Measurements from ENCODE around the gene GPR61. TPM values are rescaled to one million over a fixed set of nuclear protein-coding genes. Genes with fewer than 3 reads are reported as not detected.

The GPR61 gene
- polyA plus RNA-seq, 1 donor (not counting 4 experiments of a cell fraction or from before 2014, with no cell fraction given), result not detected

GRCh38 chr1:109578947-109579443 is 39.3 kb downstream of the GPR61 start:
- no peak for FAIRE-seq
- no peaks in the 10 kb centered on the region for H3K9me3 ChIP-seq (ENCODE audit: control insufficient read depth, low read depth, low read length)
- H3K27ac ChIP-seq (ENCODE audit: control insufficient read depth, insufficient read depth, low read length), result no peak overlapping the region
- H4K20me1 ChIP-seq (ENCODE audit: control insufficient read depth, extremely low read depth, insufficient read depth, low read length), result no peaks in the 10 kb centered on the region
- dilution Hi-C loops (cut with MboI; ENCODE audit: extremely low pct_ligation_motif_present, low sequenced_read_pairs), result no loop called here
- no peak overlapping the region for H3K4me3 ChIP-seq (ENCODE audit: control insufficient read depth in 2 of 3, extremely low read depth in 1 of 3, insufficient read depth in 2 of 3, low read depth in 1 of 3, low read length in 3 of 3)
- H3K79me2 ChIP-seq (ENCODE audit: control insufficient read depth, insufficient read depth, low read length), result peaks cover 13% of the 10 kb centered on the region
- H3K9ac ChIP-seq (ENCODE audit: control insufficient read depth, extremely low read depth, insufficient read depth, low read length), result no peak overlapping the region
- H2AFZ ChIP-seq (ENCODE audit: control insufficient read depth, low read length), result no peak overlapping the region
- H3K4me2 ChIP-seq (ENCODE audit: control insufficient read depth, extremely low read depth, insufficient read depth, low read depth, low read length), result no peak overlapping the region
- no peaks in the 10 kb centered on the region for H3K9me1 ChIP-seq (ENCODE audit: control insufficient read depth, extremely low read depth, insufficient read depth, low read length)
- DNase-seq (ENCODE audit: low read depth, low spot score), result no peak
- H3K27me3 ChIP-seq (ENCODE audit: control insufficient read depth, extremely low read depth, insufficient read depth, low read length), result no peaks in the 10 kb centered on the region
- peaks cover 4 to 9% of the 10 kb centered on the region in 2 experiments for H3K36me3 ChIP-seq (ENCODE audit: control insufficient read depth in 2 of 2, extremely low read depth in 1 of 2, insufficient read depth in 2 of 2, low read length in 2 of 2)
- TF ChIP-seq CTCF (optimal IDR thresholded peaks at IDR 0.05 in 1 of 3, IDR thresholded peaks at IDR 0.05 in 1 of 3, conservative IDR thresholded peaks at IDR 0.05 in 1 of 3; ENCODE audit: extremely low read depth in 1 of 3, insufficient read depth in 2 of 3, low read length in 3 of 3), result no peak
- no peak for TF ChIP-seq EZH2 (IDR thresholded peaks at IDR 0.05; ENCODE audit: low read length)
- no peaks in the 10 kb centered on the region for H3K4me1 ChIP-seq (ENCODE audit: control insufficient read depth, extremely low read depth, insufficient read depth, low read length)

GRCh38 chr1:109579491-109579890 is 39.8 kb downstream of the GPR61 start:
- Histone ChIP-seq H4K20me1 (ENCODE audit: control insufficient read depth, extremely low read depth, insufficient read depth, low read length) (no peaks in the 10 kb centered on the region), H3K36me3 (ENCODE audit: control insufficient read depth in 2 of 2, extremely low read depth in 1 of 2, insufficient read depth in 2 of 2, low read length in 2 of 2) (peaks cover 6 to 10% of the 10 kb centered on the region in 2 experiments), H3K9me1 (ENCODE audit: control insufficient read depth, extremely low read depth, insufficient read depth, low read length) (no peaks in the 10 kb centered on the region), H3K4me3 (ENCODE audit: control insufficient read depth in 2 of 3, extremely low read depth in 1 of 3, insufficient read depth in 2 of 3, low read depth in 1 of 3, low read length in 3 of 3) (no peak overlapping the region), H3K4me1 (ENCODE audit: control insufficient read depth, extremely low read depth, insufficient read depth, low read length) (no peaks in the 10 kb centered on the region), H3K27me3 (ENCODE audit: control insufficient read depth, extremely low read depth, insufficient read depth, low read length) (no peaks in the 10 kb centered on the region), H3K9ac (ENCODE audit: control insufficient read depth, extremely low read depth, insufficient read depth, low read length) (no peak overlapping the region), H3K4me2 (ENCODE audit: control insufficient read depth, extremely low read depth, insufficient read depth, low read depth, low read length) (no peak overlapping the region), H3K79me2 (ENCODE audit: control insufficient read depth, insufficient read depth, low read length) (peaks cover 12% of the 10 kb centered on the region), H3K27ac (ENCODE audit: control insufficient read depth, insufficient read depth, low read length) (no peak overlapping the region), H2AFZ (ENCODE audit: control insufficient read depth, low read length) (no peak overlapping the region), H3K9me3 (ENCODE audit: control insufficient read depth, low read depth, low read length) (no peaks in the 10 kb centered on the region)
- DNase-seq (ENCODE audit: low read depth, low spot score), result no peak
- dilution Hi-C loops (cut with MboI; ENCODE audit: extremely low pct_ligation_motif_present, low sequenced_read_pairs), result no loop called here
- FAIRE-seq, result no peak
- TF ChIP-seq EZH2 (IDR thresholded peaks at IDR 0.05; ENCODE audit: low read length) (no peak), CTCF (optimal IDR thresholded peaks at IDR 0.05 in 1 of 3, IDR thresholded peaks at IDR 0.05 in 1 of 3, conservative IDR thresholded peaks at IDR 0.05 in 1 of 3; ENCODE audit: extremely low read depth in 1 of 3, insufficient read depth in 2 of 3, low read length in 3 of 3) (no peak)

Measured in keratinocyte (primary cell).